IPS DF 4.7 (cell line): Measurements from ENCODE around the gene WDR20.
"Not testable (repeated sequence)": the region's sequence is repeated elsewhere in the genome, so short reads cannot be mapped to it uniquely, and the experiment has no call there.

ENCODE experiments used
- DNase-seq: peaks from one replicate; pipeline ENCODE4 v3.0.0-alpha.2; 2013; ENCODE audit warnings: low spot score; ENCODE audit errors: extremely low read depth

The WDR20 gene

DNA sequence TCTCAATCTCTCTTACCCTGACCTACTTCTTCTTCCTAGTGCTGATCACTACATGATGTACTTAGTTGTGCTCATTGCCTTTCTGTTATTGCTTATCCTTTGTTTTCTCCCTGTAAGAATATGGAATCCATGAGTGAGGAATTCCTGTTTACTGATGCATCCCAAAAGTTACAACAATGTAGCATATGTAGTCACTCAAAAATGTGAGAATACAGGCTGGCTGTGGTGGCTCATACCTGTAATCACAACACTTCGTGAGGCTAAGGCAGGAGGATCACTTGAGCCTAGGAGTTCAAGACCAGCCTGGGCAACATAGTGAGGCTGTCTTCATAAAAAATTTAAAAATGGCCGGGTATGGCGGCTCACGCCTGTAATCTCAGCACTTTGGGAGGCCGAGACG lies 8.0 kb upstream of the WDR20 start:
- DNase-seq, result no peak

DNA sequence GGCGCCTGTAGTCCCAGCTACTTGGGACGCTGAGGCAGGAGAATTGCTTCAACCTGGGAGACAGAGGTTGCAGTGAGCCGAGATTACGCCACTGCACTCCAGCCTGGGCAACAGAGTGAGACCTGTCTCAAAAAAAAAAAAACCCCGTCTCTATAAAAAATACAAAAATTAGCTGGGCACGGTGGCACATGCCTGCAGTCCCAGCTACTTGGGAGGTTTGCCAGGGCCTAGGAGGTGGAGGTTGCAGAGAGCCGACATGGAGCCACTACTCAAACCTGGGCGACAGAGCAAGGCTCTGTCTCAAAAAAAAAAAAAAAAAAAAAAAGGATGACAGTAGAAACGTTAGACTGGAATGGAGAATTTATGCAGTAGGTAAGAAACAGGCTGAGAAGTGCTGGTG lies 5.7 kb upstream of the WDR20 start:
- DNase-seq, result not testable (repeated sequence)

DNA sequence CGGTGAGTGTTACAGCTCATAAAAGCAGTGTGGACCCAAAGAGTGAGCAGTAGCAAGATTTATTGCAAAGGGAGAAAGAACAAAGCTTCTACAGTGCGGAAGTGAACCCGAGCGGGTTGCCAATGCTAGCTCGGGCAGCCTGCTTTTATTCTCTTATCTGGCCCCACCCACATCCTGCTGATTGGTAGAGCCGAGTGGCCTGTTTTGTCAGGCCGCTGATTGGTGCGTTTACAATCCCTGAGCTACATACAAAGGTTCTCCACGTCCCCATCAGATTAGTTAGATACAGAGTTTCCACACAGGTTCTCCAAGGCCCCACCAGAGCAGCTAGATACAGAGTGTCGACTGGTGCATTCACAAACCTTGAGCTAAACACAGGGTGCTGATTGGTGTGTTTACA lies 5.0 kb upstream of the WDR20 start:
- not testable (repeated sequence) for DNase-seq

DNA sequence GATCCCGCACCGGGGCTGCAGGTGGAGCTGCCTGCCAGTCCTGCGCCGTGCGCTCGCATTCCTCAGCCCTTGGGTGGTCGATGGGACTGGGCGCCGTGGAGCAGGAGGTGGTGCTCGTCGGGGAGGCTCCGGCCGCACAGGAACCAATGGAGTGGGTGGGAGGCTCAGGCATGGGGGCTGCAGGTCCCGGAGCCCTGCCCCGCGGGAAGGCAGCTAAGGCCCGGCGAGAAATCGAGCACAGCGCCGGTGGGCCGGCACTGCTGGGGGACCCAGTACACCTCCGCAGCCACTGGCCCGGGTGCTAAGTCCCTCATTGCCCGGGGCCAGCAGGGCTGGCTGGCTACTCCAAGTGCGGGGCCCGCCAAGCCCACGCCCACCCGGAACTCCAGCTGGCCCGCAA lies 4.2 kb upstream of the WDR20 start:
- DNase-seq, result not testable (repeated sequence)

DNA sequence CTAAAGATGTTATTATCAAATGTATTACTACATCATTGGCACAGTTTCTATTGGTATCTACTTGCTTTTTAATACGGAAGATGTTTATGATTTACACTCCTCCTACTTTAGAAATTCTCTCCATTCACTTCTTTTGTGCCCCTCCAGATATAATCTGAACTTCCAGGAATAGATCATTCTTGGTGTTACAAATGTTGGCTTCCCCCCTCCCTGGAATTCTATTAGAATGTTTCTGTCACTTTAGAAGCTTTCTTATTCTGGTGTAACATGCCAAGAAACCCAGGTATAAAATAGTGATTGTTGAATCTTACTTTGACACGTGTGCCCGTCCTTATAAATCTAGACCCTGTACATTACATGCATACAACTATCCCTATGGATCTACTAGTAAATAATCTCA lies 1.2 kb upstream of the WDR20 start:
- no peak for DNase-seq

DNA sequence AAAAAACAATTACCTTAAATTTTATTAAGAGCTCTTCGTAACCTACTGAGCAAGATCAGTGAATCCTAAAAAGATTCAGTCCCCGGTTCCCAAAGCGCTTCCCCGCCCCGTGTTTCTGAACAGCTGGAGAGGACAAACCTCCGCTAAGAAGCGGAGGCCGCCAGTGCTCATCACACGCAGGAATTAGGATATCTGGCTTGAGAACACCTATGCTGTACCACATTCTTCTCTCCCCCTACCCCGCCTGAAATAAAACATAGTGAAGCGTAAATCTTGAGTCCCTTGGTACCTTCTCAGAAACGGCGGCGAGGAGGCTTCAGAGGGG lies 774 bp upstream of the WDR20 start:
- no peak for DNase-seq

DNA sequence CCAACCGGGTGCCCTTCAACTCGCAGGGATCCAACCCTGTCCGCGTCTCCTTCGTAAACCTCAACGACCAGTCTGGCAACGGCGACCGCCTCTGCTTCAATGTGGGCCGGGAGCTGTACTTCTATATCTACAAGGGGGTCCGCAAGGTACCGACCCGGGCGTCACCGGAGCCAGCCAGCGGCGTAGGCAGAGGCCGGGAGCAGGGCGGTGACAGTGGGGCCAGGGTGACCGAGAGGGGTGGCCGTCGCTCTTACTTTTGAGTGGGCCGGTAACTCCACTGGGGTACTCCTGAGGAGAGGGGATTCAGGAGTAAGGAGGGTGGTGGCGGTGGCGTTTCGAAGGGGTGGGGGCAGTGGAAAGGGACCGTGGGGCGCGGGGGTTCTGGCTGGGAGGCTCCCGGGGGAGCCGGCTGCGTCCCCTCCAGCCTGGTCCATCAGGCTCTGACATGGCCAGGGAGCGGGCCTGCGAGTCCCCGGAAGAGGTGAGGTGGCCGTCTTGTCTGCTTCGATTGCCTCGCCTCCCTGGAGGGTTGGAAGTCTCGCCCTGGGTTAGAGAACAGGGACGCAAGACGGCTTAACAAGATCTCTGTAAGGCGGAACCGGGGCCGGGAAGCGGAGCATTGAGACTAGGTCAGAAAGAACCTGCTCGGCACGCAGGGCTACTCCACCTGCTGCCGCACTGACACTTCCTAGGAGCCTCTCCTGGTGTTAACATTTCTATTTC lies 491 bp downstream of the WDR20 start:
- DNase-seq, result no peak

DNA sequence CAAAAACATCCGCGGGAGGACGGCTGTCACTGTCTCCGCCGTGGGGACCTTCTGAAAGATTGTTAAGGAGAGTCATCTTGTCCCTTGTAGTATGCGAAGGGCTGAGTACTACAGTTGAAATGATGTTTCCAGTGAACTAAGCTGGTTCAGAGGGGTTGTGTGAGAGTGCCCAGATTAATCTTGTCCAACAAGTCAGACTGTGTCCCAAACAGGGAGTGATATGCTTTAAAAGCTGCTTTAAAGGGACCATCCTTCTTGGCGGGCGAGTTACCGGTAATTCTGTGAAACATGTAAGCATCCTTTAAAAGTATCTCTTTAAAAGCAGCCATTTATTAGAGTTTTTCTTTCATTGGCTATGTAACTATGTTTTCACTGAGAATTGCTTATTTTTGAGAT lies 1.1 kb downstream of the WDR20 start:
- DNase-seq, result no peak

DNA sequence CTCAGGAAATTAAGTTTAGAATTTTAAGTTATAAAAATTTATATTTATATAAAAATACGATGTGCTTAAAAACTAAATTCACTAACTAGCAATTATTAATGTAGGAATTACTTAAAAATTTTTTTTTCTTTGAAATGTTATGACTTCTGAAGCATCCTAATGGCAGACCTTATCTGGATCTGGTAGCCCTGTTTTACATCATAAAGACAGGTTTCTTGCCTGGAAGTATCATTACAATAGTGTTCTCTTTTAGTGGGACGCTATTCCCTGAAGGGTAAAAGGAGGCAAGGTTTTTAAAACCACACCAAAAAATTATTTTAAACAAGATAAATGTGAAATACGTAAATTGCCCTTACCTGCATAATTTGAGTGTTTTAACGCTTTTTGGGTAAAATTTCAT lies 2.1 kb downstream of the WDR20 start:
- no peak for DNase-seq

DNA sequence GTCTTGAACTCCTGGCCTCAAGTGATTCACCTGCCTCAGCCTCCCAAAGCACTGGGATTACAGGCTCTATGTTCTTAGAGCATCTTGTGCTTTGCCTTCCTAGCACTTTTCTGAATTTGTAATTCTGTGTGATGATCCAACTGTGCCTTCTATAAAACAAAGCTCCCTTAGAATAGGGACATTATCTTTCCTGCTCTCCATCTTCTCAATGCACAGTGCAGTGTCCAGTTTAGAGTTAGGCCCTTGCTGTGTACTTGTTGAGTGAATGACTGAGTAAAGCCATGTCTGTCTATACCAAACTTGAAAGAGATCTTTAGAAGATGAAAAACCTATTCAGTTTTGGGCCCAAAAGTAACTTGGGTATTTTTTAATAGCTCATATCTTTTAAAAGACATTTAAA lies 5.2 kb downstream of the WDR20 start:
- no peak for DNase-seq

DNA sequence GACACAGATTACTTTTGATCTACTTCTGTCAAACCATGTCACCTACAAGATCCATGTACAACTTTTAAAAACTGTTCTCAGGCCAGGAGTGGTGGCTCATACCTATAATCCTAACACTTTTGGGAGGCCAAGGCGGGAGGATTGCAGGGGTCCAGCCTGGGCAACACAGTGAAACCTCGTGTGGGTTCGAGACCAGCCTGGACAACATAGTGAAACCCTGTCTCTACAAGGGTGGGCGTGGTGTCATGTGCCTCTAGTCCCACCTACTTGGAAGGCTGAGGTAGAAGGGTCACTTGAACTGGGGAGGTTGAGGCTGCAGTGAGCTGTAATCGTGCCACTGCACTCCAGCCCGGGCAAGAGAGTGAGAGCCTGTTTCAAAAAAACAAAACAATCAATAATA lies 5.7 kb downstream of the WDR20 start:
- no peak for DNase-seq

DNA sequence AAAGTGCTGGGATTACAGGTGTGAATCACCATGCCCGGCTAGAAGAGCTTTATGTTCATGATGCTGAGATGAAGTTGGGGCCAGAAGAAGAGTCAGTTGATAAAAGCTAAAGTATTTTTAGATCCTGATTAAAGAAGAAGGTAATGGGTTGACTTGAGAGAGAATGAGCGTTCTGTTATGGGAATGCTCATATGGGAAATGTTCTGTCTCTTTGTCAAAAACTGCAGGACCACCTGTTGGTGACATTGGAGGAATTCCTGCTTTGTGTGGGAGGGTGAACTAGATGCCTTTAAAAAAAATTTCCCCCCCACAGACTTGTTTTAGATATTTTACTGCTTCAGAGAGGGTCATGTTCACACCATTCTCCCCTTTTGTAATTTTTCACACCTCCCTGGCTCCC lies 6.7 kb downstream of the WDR20 start:
- no peak for DNase-seq

DNA sequence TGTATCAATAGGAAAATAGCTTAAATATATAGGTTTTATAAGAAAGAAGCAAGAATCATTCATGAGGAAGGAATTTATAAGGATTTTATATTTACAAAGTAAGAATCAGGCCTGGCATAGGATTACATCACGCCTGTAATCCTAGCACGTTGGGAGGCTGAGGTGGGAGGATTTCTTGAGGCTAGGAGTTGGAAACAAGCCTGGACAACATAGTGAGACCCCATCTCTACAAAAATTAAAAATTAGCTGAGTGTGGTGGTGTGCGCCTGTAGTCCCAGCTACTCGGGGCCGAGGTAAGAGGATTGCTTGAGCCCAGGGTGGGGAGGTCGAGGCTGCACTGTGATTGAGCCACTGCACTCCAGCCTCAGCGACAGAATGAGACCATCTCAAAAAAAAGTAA lies 10.4 kb downstream of the WDR20 start:
- no peak for DNase-seq

DNA sequence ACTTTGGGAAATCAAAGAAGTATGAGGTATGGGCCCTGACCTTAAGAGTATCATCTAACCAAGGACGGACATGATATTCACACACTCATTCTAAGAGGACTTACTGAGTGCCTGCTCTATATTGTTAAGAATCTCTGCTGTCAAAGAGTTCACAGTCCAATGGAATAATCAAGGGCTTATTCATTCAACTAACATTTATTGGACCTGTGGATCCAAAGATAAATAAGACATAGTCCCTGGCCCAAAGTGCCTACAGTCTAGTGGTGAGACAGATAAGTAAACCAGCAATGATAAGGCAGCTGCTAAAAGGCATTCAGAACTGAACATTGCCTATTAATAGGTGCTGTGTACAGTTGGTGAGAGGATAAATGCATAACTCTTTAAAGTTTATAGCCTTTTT lies 11.0 kb downstream of the WDR20 start:
- DNase-seq, result no peak

DNA sequence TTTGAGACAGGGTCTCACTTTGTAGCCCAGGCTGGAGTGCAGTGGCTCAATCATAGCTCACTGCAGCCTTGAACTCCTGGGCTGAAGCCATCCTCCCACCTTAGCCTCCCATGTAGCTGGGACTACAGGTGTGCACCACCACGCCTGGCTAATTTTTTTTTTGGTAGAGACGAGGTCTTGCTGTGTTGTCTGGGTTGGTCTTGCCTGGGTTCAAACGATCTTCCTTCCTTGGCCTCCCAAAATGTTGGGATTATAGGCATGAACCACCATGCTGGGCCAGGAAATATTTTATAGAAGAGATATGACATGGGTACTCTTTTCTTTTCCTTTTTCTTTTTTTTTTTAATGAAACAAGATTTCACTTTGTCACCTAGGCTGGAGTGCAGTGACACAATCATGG lies 11.7 kb downstream of the WDR20 start:
- not testable (repeated sequence) for DNase-seq

DNA sequence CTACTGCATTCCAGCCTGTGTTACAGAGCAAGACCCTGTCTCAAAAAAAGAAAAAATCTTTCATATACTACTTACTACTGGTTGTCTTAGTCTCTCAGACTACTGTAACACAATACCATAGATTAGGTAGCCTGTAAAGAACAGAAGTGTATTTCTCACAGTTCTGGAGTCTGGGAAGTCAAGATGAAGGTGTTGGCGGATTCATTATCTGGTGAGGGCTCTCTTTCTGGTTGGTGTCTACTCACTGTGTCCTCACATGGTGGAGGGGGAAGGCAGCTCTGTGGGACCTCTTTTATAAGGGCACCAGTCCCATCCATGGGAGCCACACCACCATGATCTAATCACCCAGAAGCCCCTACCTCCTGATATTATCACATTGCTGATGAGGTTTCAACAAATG lies 14.4 kb downstream of the WDR20 start:
- DNase-seq, result no peak

DNA sequence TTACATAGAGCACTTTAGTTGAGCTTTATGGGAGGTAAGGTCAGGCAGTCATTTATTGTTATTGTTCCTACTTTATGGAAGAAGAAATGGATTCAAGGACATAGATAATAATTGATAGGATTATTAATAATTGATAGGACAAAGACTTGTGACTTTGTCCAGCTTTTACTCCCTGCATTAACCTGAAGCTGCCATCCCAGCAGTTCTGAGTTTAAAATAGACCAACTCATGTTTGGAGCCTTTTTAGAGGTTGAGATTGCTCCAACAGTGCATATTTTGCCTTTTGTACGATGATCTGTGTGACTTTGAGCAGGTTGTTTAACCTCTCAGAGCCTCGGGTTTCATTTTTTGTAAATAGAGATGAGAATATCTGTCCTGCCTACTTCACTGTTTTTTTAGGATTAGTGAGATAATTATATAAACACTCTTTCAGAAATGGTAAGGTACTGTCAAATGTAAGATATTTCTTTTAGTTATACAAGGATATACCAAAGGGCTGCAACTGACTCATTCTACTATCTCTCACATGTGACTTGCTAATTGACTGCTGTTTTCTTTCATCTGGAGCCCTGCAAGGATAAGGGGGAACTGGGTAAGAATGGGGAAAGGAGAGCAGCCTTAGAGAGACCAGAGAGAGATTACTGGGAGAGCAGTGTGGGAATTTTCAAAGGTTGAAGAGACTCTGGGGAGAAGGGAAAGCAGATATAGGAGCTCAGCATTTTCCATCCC lies 15.3 kb downstream of the WDR20 start:
- DNase-seq, result no peak

DNA sequence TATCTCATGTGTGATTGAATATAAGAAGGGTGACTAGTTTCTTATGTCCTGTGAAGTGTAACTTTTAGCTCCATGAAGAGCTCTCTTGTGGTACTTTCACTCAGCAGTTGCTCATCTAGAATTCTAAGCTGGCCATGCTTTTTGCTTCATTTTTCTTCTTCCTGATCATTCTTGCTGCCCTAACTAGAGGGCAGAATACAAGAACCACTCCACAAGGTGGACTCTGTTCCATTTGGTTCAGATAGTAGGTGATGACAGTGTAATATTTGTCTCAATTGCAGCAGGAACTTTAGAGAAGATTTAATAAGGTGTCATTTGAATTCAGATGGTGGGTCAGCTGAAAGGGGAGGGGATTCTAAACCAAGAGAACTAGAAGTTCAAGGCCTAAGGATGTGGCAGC lies 17.6 kb downstream of the WDR20 start:
- no peak for DNase-seq

DNA sequence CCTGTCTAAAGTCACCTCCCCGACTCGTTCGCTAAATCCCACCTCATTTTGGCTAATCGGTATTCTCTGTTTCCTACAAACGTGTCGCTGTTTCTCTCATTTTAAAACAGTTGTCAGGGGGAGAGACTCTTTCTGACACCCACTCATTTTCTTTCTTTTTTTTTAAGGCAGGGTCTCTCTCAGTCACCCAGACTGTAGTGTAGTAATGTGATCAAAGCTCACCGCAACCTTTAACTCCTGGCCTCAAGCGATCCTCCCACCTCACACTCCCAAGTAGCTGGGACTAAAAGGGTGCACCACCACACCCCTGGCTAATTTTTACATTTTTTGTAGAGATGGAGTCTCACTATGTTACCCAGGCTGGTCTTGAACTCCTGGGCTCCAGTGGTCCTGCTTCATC lies 19.1 kb downstream of the WDR20 start:
- no peak for DNase-seq

DNA sequence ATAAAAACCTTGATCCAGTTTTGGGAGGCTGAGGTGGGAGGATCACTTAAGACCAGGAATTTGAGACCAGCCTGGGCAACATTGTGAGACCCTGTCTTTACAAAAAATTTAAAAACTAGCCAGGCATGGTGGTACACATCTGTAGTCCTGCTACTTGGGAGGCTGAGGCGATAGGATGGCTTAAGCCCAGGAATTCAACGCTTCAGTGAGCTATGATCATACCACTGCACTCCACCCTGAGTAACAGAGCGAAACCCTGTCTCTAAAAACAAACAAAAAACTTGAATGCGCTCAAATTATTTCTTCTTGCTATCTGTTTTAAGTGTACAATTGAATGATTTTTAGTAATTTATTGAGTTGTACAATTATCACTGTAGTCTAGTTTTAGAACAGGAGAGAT lies 20.1 kb downstream of the WDR20 start:
- no peak for DNase-seq

DNA sequence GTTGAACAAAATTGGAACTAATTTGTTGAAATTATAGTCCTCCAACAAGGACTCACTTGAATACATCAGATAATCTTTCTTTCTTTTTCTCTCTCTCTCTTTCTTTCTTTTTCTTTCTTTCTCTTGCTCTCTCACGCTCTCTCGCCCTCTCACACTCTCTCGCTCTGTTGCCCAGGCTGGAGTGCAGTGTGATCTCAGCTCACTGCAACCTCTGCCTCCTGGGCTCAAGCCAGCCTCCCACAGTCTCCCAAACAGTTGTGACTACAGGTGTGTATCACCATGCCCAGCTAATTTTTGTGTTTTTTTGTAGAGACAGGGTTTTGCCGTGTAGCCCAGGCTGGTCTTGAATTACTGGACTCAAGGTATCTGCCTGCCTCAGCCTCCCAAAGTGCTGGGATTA lies 22.8 kb downstream of the WDR20 start:
- no peak for DNase-seq

DNA sequence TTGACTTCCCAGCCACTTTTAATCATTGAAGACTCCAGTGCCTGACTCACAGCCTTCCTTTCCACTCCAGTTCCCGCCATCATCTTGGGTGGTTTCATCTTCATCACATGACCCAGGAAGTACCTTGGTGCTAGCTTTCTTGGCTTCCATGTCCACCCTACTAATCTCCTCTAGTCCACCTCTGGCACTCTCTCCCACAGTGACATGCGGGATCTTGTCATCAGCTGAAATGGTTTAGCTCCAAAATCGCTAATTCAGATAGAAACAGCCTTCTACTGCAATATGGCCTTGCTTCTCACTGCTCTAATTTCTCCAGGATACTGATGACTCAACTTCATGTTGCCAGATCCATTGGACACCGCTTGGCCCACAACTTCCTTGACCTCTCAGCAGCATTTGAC lies 24.5 kb downstream of the WDR20 start:
- DNase-seq, result no peak

DNA sequence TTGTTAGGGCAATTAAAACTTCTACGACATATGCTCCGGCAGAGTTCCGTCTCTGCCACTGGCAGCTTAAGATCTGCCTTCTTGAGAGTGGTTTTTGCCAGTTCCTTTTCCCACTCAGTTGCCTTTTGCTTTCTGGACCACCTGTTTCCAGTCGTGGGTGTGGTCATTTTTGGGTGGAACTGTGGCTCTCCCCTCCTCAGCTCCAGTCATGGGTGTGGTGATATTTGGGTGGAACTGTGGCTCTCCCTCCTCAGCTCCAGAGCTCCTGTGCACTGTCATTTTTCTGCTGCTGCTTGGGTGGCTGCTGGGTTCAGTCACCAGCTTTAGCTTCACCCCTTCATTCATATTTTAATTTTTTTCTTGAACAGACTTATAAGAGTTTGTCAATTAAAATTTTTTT lies 25.3 kb downstream of the WDR20 start:
- DNase-seq, result no peak
